Measurements from ENCODE around the gene SERPINI2.
"Not testable (repeated sequence)": the region's sequence is repeated elsewhere in the genome, so short reads cannot be mapped to it uniquely, and the experiment has no call there.

DNA sequence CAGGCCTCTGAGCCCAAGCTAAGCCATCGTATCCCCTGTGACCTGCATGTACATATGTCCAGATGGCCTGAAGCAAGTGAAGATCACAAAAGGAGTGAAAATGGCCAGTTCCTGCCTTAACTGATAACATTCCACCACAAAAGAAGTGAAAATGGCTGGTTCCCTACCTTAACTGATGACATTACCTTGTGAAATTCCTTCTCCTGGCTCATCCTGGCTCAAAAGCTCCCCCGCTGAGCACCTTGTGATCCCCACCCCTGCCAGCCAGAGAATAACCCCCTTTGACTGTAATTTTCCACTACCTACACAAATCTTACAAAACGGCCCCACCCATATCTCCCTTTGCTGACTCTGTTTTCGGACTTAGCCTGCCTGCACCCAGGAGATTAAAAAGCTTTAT, 51.4 kb downstream of the SERPINI2 start:
- TF ChIP-seq CTCF, POLR2A (IDR thresholded peaks at IDR 0.05): not testable (repeated sequence)

All from adrenal gland (tissue), 5 donors.